SU-DHL-6 (cell line): Measurements from ENCODE around the gene LDLRAD1.

ENCODE experiments used
- CTCF ChIP-seq: fragments of 200-600 bp; sonication (generic); IDR thresholded peaks from one replicate; pipeline ENCODE4 v1.5.1; 2017; ENCODE audit warnings: antibody characterized with exemption, mild to moderate bottlenecking, low read length, moderate library complexity; ENCODE audit not compliant: insufficient read depth, poor library complexity, severe bottlenecking
- EZH2phosphoT487 ChIP-seq: fragments of 200-600 bp; sonication (generic), shearing (Covaris generic); conservative IDR thresholded peaks from 2 replicates; pipeline ENCODE4 v1.6.1; 2018; ENCODE audit warnings: mild to moderate bottlenecking, antibody characterized with exemption, low read length, moderate library complexity, mixed read lengths

- TF ChIP-seq CTCF (no peak), EZH2phosphoT487 (no peak)
Observed at GRCh38 chr1:53971718-53972117, 46.3 kb downstream of the LDLRAD1 start.
